Measurements from ENCODE around the gene SMCO1. TPM values are rescaled to one million over a fixed set of nuclear protein-coding genes. Genes with fewer than 3 reads are reported as not detected.
A peak's percentile ranks its signal among the peaks of the same experiment; 100 is the strongest.
"Not testable (repeated sequence)": the region's sequence is repeated elsewhere in the genome, so short reads cannot be mapped to it uniquely, and the experiment has no call there.

The SMCO1 gene
- total RNA-seq (2014; rRNA removed; shearing (Covaris generic)), result 0.14 TPM in 1 of 2 replicates, not detected in the other
- polyA plus RNA-seq (2015; cell fraction: cytosol; rRNA removed), result not detected in 2 replicates
- polyA plus RNA-seq (2015; cell fraction: nucleus; rRNA removed), result not detected in 2 replicates

- no peak for DNase-seq (ENCODE audit: low read depth)
Observed at GRCh38 chr3:196514913-196515621, at the start of gene SMCO1. TSS of gene SMCO1 (minus strand) at chr3:196515346. CDS start at chr3:196515209, 137 bp downstream.

GRCh38 chr3:196563721-196564225 is 48.6 kb upstream of the SMCO1 start:
- DNase-seq (ENCODE audit: low read depth), result peak; percentile 93

GRCh38 chr3:196559826-196560225 is 44.7 kb upstream of the SMCO1 start:
- DNase-seq (ENCODE audit: low read depth), result peak; percentile 66

- DNase-seq (ENCODE audit: low read depth), result no peak
Observed at GRCh38 chr3:196558476-196558875, 43.3 kb upstream of the SMCO1 start.

GRCh38 chr3:196557236-196557635 is 42.1 kb upstream of the SMCO1 start:
- no peak for DNase-seq (ENCODE audit: low read depth)

- no peak for DNase-seq (ENCODE audit: low read depth)
Observed at GRCh38 chr3:196555295-196555694, 40.1 kb upstream of the SMCO1 start.

- no peak for DNase-seq (ENCODE audit: low read depth)
Observed at GRCh38 chr3:196554205-196554604, 39.1 kb upstream of the SMCO1 start.

- no peak for DNase-seq (ENCODE audit: low read depth)
Observed at GRCh38 chr3:196553551-196553950, 38.4 kb upstream of the SMCO1 start.

GRCh38 chr3:196552253-196552652 is 37.1 kb upstream of the SMCO1 start:
- DNase-seq (ENCODE audit: low read depth), result no peak

- not testable (repeated sequence) for DNase-seq (ENCODE audit: low read depth)
Observed at GRCh38 chr3:196550172-196550571, 35.0 kb upstream of the SMCO1 start.

- not testable (repeated sequence) for DNase-seq (ENCODE audit: low read depth)
Observed at GRCh38 chr3:196549312-196549711, 34.2 kb upstream of the SMCO1 start.

- no peak for DNase-seq (ENCODE audit: low read depth)
Observed at GRCh38 chr3:196547067-196547466, 31.9 kb upstream of the SMCO1 start.

GRCh38 chr3:196546537-196546936 is 31.4 kb upstream of the SMCO1 start:
- no peak for DNase-seq (ENCODE audit: low read depth)

GRCh38 chr3:196544491-196544992 is 29.4 kb upstream of the SMCO1 start:
- DNase-seq (ENCODE audit: low read depth), result no peak

- DNase-seq (ENCODE audit: low read depth), result no peak
Observed at GRCh38 chr3:196541684-196542445, 26.7 kb upstream of the SMCO1 start.

GRCh38 chr3:196537319-196537984 is 22.3 kb upstream of the SMCO1 start:
- peak; percentile 53 for DNase-seq (ENCODE audit: low read depth)

- DNase-seq (ENCODE audit: low read depth), result no peak
Observed at GRCh38 chr3:196533260-196533681, 18.1 kb upstream of the SMCO1 start.

- DNase-seq (ENCODE audit: low read depth), result no peak
Observed at GRCh38 chr3:196531418-196531817, 16.3 kb upstream of the SMCO1 start.

GRCh38 chr3:196528639-196529233 is 13.6 kb upstream of the SMCO1 start:
- DNase-seq (ENCODE audit: low read depth), result peak; percentile 80

- DNase-seq (ENCODE audit: low read depth), result no peak
Observed at GRCh38 chr3:196525141-196525540, 10.0 kb upstream of the SMCO1 start.

GRCh38 chr3:196524527-196524926 is 9.4 kb upstream of the SMCO1 start:
- DNase-seq (ENCODE audit: low read depth), result peak; percentile 37

All from HT1080 (cell line).